ENCODE measurements around the gene COG8. TPM values are rescaled to one million over a fixed set of nuclear protein-coding genes. Genes with fewer than 3 reads are reported as not detected.

The COG8 gene
- total and polyA plus RNA-seq, 9 of the 15 experiments (the other 6 are each of a cell fraction or from before 2014, with no cell fraction given) = 3.7 to 42.6 (median 30.1) TPM

- DNase-seq (ENCODE audit: extremely low read depth in 1 of 4, low spot score in 3 of 4) (no peak), ATAC-seq (no peak), FAIRE-seq (no peak)
- Histone ChIP-seq H3K27me3 (ENCODE audit: control insufficient read depth in 2 of 2, insufficient read depth in 2 of 2, low read length in 2 of 2) (no peaks in the 10 kb centered on the region), H3K9ac (ENCODE audit: insufficient read depth in 1 of 2, low read depth in 2 of 2, low read length in 2 of 2) (no peak overlapping the region; a peak in 1 of 4 replicates), H2AFZ (ENCODE audit: low read depth, low read length) (no peak overlapping the region), H3K9me3 (replicated peaks; ENCODE audit: control insufficient read depth, insufficient read depth, low read depth, low read length) (no peaks in the 10 kb centered on the region), H3K4me1 (replicated peaks in 1 of 2; ENCODE audit: control insufficient read depth in 2 of 2, insufficient read depth in 2 of 2, low read length in 2 of 2) (no peaks in the 10 kb centered on the region; a peak in 1 of 5 replicates), H3K79me2 (ENCODE audit: control insufficient read depth, insufficient read depth, low read length) (no peaks in the 10 kb centered on the region), H4K20me1 (replicated peaks; ENCODE audit: control insufficient read depth, insufficient read depth, low read length) (peaks cover 4% of the 10 kb centered on the region; the same call in 1 of the 2 replicates), H3K4me3 (no peak overlapping the region), H3K4me2 (ENCODE audit: insufficient read depth, low read length) (no peak overlapping the region), H3K27ac (ENCODE audit: extremely low read depth, low read depth, low read length) (no peak overlapping the region), H3K9me1 (ENCODE audit: control insufficient read depth, insufficient read depth, low read length) (no peaks in the 10 kb centered on the region), H3K36me3 (ENCODE audit: control insufficient read depth, insufficient read depth, low read length) (peaks cover 7% of the 10 kb centered on the region; the same call in 1 of the 3 replicates)
- in situ Hi-C loops (cut with MboI) = no loop called here
- WGBS (ENCODE audit: insufficient coverage, low coverage, missing lambda C conversion rate) = 61% methylated on average over 10 of the region's 10 CpGs
- BruUV-seq (replicated peaks) = no TSS peak
- intact Hi-C loops (cut with micrococcal nuclease) = no loop called here
- POLR2A ChIA-PET = no interaction called here
- CTCF ChIA-PET (ENCODE audit: low intra/inter-chr PET ratio) = no interaction called here
- TF ChIP-seq NR3C1 (CRISPR knock-in tag; IDR thresholded peaks at IDR 0.05) = no peak
- no peak for TF ChIP-seq MGA (IDR thresholded peaks at IDR 0.05)
- TF ChIP-seq TBP (optimal IDR thresholded peaks at IDR 0.05; ENCODE audit: low read depth, low read length) = no peak
- no peak for TF ChIP-seq TEAD1 (CRISPR knock-in tag; IDR thresholded peaks at IDR 0.05)
- TF ChIP-seq AFF1 (IDR thresholded peaks at IDR 0.05; ENCODE audit: low read depth in 1 of 2, partially characterized antibody in 2 of 2) = no peak
- no peak for TF ChIP-seq FOXJ2 (tag; IDR thresholded peaks at IDR 0.05)
- TF ChIP-seq BRCA1 (IDR thresholded peaks at IDR 0.05) = no peak
- no peak for TF ChIP-seq BRCA1 (CRISPR knock-in tag; IDR thresholded peaks at IDR 0.05)
Measured at GRCh38 chr16:69349536-69349935, 10.2 kb upstream of the COG8 start.

All from K562 (cell line).